Calu3 (cell line): ENCODE measurements around the gene KIF25. TPM values are rescaled to one million over a fixed set of nuclear protein-coding genes. Genes with fewer than 3 reads are reported as not detected.

Experiments used
- BruUV-seq: library from RNA; stranded (reverse); fragments of 400-500 nt; replicated peaks from 2 replicates; lab custom pipeline; 2021; lab: Mats Ljungman, UMichigan
- CTCF ChIA-PET: fragments of 300-600 bp; sonication (Branson Sonifier 250); formaldehyde crosslinking; loops from one replicate; lab custom pipeline; 2022; ENCODE audit warnings: antibody characterized with exemption; lab: Charles Lee
- DNase-seq: peaks from one replicate; pipeline ENCODE4 v3.0.0; 2022
- H3K27ac Mint-ChIP-seq: one replicate; pipeline ENCODE4 v1.8.0; 2022; ENCODE audit warnings: mixed read lengths; ENCODE audit not compliant: unreplicated experiment
- H3K27me3 Mint-ChIP-seq: one replicate; pipeline ENCODE4 v1.8.0; 2022; ENCODE audit warnings: mixed read lengths; ENCODE audit not compliant: unreplicated experiment
- H3K36me3 Mint-ChIP-seq: one replicate; pipeline ENCODE4 v1.8.0; 2022; ENCODE audit warnings: mild to moderate bottlenecking, moderate library complexity, mixed read lengths; ENCODE audit not compliant: insufficient read depth, unreplicated experiment
- H3K4me1 Mint-ChIP-seq: one replicate; pipeline ENCODE4 v1.8.0; 2022; ENCODE audit warnings: mild to moderate bottlenecking, low read depth, mixed read lengths; ENCODE audit not compliant: unreplicated experiment
- H3K4me3 Mint-ChIP-seq: one replicate; pipeline ENCODE4 v1.8.0; 2022; ENCODE audit warnings: mild to moderate bottlenecking, low read depth, moderate library complexity, mixed read lengths; ENCODE audit not compliant: unreplicated experiment
- H3K9me3 Mint-ChIP-seq: one replicate; pipeline ENCODE4 v1.8.0; 2022; ENCODE audit warnings: low read depth, mixed read lengths; ENCODE audit not compliant: unreplicated experiment
- intact Hi-C: fragments of 100-400 bp; cut with micrococcal nuclease; formaldehyde crosslinking; loops from one replicate; pipeline ENCODE4 v1.10.0; 2022; ENCODE audit not compliant: unreplicated experiment
- total RNA-seq: library from RNA; stranded (reverse); gene quantifications from 2 replicates; pipeline ENCODE4 v1.2.3, GENCODE V29; 2022
- TF ChIP-seq, protein P1 (sequence below): fragments of 200-600 bp; IDR thresholded peaks from one replicate; pipeline ENCODE4 v1.8.0; 2022; ENCODE audit warnings: antibody characterized with exemption; ENCODE audit not compliant: unreplicated experiment

KIF25 gene
- total RNA-seq, 1 experiment from 2014 or later = not detected

GRCh38 chr6:168082860-168083513, 85.5 kb downstream of the KIF25 start:
- intact Hi-C loops = no loop called here
- DNase-seq = no peak

GRCh38 chr6:168083514-168083885, 86.0 kb downstream of the KIF25 start:
- H3K9me3 Mint-ChIP-seq = no peaks in the 10 kb centered on the region

More at GRCh38 chr6:168082860-168083513, 85.5 kb downstream of the KIF25 start:
- no TSS peak for BruUV-seq
- Mint-ChIP-seq H3K9me3 (no peaks in the 10 kb centered on the region), H3K27me3 (peaks cover 90% of the 10 kb centered on the region), H3K4me1 (no peaks in the 10 kb centered on the region), H3K4me3 (no peak overlapping the region), H3K27ac (no peak overlapping the region), H3K36me3 (no peaks in the 10 kb centered on the region)
- CTCF ChIA-PET = no interaction called here
- TF ChIP-seq, protein P1, sequence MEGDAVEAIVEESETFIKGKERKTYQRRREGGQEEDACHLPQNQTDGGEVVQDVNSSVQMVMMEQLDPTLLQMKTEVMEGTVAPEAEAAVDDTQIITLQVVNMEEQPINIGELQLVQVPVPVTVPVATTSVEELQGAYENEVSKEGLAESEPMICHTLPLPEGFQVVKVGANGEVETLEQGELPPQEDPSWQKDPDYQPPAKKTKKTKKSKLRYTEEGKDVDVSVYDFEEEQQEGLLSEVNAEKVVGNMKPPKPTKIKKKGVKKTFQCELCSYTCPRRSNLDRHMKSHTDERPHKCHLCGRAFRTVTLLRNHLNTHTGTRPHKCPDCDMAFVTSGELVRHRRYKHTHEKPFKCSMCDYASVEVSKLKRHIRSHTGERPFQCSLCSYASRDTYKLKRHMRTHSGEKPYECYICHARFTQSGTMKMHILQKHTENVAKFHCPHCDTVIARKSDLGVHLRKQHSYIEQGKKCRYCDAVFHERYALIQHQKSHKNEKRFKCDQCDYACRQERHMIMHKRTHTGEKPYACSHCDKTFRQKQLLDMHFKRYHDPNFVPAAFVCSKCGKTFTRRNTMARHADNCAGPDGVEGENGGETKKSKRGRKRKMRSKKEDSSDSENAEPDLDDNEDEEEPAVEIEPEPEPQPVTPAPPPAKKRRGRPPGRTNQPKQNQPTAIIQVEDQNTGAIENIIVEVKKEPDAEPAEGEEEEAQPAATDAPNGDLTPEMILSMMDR = no peak

DNA sequence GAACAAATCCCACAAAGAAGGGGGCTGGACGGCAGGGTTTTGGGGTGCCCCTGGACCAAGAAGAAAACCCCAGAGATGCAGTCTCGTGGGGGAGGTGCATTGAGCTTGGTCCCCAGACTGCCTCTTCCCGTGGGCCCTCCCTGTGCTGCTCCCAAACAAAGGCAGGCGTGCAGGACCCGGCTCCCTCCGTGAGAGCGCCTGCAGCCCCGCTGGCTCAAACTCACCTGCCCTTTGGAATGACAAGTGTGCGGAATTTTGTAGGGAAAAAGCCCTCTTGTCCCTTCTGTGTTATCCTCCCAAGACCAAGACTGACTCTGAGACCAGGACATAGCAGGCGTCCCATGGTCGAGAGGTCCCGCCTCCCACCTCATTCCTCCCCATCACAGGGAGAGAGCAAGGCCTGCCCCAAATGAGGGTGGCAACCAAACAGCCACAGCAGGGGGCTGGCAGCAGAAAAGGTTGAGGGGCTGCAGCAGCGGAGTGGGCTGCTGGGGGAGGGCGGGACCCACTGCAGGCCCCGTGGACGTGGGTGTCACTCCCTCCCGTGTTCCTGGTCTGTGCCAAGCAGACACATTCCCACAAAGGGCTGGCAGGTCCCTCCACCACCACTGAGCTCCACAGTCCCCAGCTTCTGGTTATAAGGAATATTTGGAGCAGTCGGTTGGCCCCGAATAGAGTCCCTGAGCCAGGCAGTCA, 87.1 kb downstream of the KIF25 start:
- peaks cover 90% of the 10 kb centered on the region for H3K27me3 Mint-ChIP-seq
- H3K9me3 Mint-ChIP-seq = no peaks in the 10 kb centered on the region
- no peaks in the 10 kb centered on the region for H3K36me3 Mint-ChIP-seq
- no peaks in the 10 kb centered on the region for H3K4me1 Mint-ChIP-seq
- TF ChIP-seq, protein P1 = no peak
- intact Hi-C loops = no loop called here
- H3K4me3 Mint-ChIP-seq = no peak overlapping the region
- no peak for DNase-seq
- H3K27ac Mint-ChIP-seq = no peak overlapping the region
- BruUV-seq = no TSS peak
- CTCF ChIA-PET = no interaction called here

More at GRCh38 chr6:168083514-168083885, 86.0 kb downstream of the KIF25 start:
- intact Hi-C loops = no loop called here
- Mint-ChIP-seq H3K27me3 (peaks cover 90% of the 10 kb centered on the region), H3K27ac (no peak overlapping the region), H3K36me3 (no peaks in the 10 kb centered on the region), H3K4me1 (no peaks in the 10 kb centered on the region), H3K4me3 (no peak overlapping the region)
- TF ChIP-seq, protein P1 = no peak
- BruUV-seq = no TSS peak
- CTCF ChIA-PET = no interaction called here
- no peak for DNase-seq

DNA sequence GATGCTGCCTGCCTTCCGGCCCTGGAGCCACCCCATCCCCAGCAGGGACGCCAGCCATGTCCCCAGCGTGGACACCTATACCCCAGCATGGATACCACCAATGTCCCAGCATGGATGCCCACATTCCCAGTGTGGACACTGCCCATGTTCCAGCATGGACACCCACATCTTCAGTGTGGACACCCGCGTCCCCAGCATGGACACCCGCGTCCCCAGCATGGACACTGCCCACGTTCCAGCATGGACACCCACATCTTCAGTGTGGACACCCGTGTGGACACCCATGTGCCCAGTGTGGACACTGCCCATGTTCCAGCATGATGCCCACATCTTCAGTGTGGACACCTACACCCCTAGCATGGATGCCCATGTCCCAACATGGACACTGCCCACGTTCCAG, 88.6 kb downstream of the KIF25 start:
- no peaks in the 10 kb centered on the region for H3K36me3 Mint-ChIP-seq
- H3K27me3 Mint-ChIP-seq = peaks cover 90% of the 10 kb centered on the region
- BruUV-seq = no TSS peak
- DNase-seq = no peak
- no peak overlapping the region for H3K27ac Mint-ChIP-seq
- H3K9me3 Mint-ChIP-seq = no peaks in the 10 kb centered on the region
- TF ChIP-seq, protein P1 = no peak
- intact Hi-C loops = no loop called here
- no peak overlapping the region for H3K4me3 Mint-ChIP-seq
- no peaks in the 10 kb centered on the region for H3K4me1 Mint-ChIP-seq
- CTCF ChIA-PET = no interaction called here
